Measurements from ENCODE around the gene LRP11.
"Not testable (repeated sequence)": the region's sequence is repeated elsewhere in the genome, so short reads cannot be mapped to it uniquely, and the experiment has no call there.

Gene LRP11

DNA sequence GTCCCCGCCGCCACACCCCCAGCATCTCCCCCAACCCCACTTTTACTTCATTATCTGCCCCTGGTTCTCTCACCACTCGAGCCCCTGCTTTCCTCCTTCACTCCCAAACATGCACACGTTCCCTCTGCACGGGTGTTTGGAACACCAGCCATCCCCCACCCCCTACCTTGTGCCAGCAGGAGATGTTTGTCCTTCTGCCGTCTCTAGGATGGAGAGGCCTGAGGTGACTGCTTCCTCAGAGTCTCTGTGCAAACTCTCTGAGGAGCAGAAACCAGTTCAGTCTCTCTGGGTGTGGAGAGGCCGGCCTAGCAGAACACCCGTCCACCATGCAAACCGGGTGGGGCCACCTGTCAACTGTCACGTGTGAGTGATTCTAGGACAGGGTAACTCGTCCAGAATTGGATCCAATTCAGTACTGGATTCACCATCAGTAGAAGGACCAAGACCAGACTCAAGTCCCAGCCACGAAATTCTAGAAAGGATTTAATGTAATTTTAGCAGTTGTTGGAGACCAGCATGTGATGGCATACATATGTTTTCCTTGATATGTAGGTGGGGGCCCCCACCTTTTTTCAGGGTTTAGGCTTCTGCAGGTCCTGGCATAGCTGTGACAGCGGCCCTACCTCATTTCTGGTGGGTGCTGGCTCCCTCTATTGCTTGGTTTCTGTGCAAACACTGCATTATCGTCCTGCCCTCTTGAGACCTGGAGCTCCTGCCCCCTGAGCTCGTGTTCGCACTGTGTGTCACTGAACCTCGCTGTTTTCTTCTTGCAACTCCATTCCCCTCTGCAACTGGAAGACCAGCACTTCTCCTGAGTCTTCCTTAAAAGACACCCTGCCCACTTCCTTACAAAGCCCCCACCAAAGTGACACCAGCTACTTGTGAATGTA is 33.9 kb upstream of the LRP11 start, which contains the start of gene RAET1E:
TSS of gene RAET1E (minus strand) at position 259 of the 890 bp plus-strand sequence. CDS start 7,212 bp downstream, outside the sequence.
- Histone ChIP-seq H3K27ac (ENCODE audit: low read depth, low read length, severe bottlenecking) (no peak within 1 kb of the TSS), H3K4me3 (ENCODE audit: extremely low read depth, insufficient read depth, low read length, poor library complexity, severe bottlenecking) (no peak within 1 kb of the TSS), H3K36me3 (ENCODE audit: control insufficient read depth, insufficient read depth, low read length) (no peaks in the 10 kb centered on the region), H3K4me1 (ENCODE audit: control insufficient read depth, insufficient read depth, low read length, poor library complexity, severe bottlenecking) (peaks cover 28% of the 10 kb centered on the region), H3K9me3 (ENCODE audit: control insufficient read depth, low read length) (no peaks in the 10 kb centered on the region)
- 80 to 88% methylated on average over 11 to 14 of the region's 17 CpGs for WGBS, 2 experiments (ENCODE audit: insufficient coverage in 2 of 2)

DNA sequence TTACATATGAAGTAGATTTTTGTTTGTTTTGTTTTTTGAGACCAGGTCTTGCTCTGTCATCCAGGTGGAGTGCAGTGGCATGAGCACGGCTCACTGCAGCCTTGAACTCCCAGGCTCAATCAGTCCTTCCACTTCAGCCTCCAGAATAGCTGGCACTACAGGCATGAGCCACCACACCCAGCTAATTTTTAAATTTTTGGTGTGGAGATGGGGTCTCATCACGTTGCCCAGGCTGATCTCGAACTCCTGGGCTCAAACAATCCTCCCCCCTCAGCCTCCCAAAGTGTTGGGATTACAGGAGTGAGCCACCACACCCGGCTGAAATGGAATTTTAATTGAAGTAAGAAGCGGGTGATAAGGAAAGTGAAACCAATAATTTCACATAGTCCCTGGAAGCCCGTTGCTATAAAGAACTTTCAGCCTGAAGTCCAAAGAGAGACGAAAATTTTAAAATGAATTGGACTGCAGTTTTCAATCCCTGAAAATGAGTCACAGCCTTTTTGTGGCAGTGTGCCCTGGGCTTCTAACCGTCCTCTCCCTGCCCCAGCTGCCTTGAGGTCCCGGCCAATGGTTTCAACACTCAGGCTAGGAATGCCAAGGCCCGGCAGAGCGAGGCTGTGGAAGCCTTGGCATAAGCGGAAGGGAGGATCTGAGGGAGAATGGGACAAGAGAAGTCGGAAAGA is 33.0 kb upstream of the LRP11 start:
- Histone ChIP-seq H3K4me1 (ENCODE audit: control insufficient read depth, insufficient read depth, low read length, poor library complexity, severe bottlenecking) (peaks cover 28% of the 10 kb centered on the region), H3K4me3 (ENCODE audit: extremely low read depth, insufficient read depth, low read length, poor library complexity, severe bottlenecking) (no peak overlapping the region), H3K9me3 (ENCODE audit: control insufficient read depth, low read length) (no peaks in the 10 kb centered on the region), H3K27ac (ENCODE audit: low read depth, low read length, severe bottlenecking) (no peak overlapping the region), H3K36me3 (ENCODE audit: control insufficient read depth, insufficient read depth, low read length) (no peaks in the 10 kb centered on the region)
- WGBS, 2 experiments (ENCODE audit: insufficient coverage in 2 of 2), result 86 to 92% methylated on average over 8 to 9 of the region's 13 CpGs

DNA sequence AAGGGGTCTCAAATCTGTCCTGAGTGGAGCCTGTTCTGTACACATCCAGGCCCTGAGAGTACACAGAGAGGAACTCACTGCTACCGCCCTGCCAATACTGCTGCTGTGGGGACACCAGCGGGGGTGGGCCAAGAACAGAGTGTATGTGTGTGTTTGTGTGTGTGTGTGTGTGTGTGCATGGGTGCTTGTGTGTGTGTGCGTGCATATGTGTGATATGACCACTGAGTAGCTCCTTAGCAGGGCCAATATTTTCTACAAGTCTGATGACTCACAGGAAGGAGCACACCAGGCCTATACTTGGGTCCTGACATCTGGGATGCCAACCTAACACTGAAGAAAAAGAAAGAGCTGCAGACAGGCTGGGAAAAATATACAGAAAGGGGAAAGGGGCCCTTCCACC is 32.3 kb upstream of the LRP11 start:
- Histone ChIP-seq H3K4me1 (ENCODE audit: control insufficient read depth, insufficient read depth, low read length, poor library complexity, severe bottlenecking) (peaks cover 28% of the 10 kb centered on the region), H3K27ac (ENCODE audit: low read depth, low read length, severe bottlenecking) (no peak overlapping the region), H3K4me3 (ENCODE audit: extremely low read depth, insufficient read depth, low read length, poor library complexity, severe bottlenecking) (no peak overlapping the region), H3K36me3 (ENCODE audit: control insufficient read depth, insufficient read depth, low read length) (no peaks in the 10 kb centered on the region), H3K9me3 (ENCODE audit: control insufficient read depth, low read length) (no peaks in the 10 kb centered on the region)
- WGBS, 2 experiments (ENCODE audit: insufficient coverage in 2 of 2), result 100% methylated on average over 2 of the region's 3 CpGs

DNA sequence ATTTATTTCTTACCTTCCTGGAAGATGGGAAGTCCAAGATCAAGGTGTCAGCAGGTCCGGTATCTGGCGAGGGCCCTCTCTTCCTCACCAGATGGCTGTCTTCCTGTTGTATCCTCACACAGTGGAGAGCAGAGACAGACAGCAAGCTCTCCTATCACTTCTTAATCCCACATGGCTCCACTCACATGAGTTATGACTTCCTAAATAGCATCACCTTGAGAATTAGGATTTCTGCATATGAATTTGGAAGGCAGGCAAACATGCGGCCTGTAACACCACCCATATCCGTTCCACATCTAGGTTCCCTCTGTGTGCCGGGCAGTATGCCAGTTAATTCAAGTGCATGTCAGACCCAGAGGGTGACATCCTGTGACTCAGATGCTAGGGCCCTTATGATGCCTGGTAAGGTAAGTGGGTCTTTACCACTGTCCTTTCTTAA is 31.7 kb upstream of the LRP11 start:
- WGBS, 2 experiments (ENCODE audit: insufficient coverage in 2 of 2), result 92 to 97% methylated on average over 4 to 5 of the region's 5 CpGs

DNA sequence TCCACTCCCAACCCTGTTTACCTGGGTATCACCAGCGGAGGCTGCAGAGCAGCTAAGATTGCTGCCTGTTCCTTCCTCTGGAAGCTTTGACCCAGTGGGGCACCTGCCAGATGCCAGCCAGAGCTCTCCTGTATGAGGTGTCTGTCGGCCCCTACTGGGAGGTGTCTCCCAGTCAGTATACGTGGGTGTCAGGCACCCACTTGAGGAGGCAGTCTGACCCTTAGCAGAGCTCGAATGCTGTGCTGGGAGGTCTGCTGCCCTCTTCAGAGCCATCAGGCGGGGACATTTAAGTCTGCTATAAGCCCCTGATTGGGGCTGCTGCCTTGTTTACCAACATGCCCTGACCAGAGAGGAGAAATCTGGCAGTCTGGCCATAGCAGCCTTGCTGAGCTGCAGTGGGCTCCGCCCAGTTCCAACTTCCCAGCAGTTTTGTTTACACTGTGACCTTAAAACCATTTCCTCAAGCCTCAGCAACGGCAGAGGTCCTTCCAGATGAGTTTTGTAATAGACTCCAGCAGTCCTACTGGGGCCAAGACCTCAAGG is 31.0 kb upstream of the LRP11 start:
- no peak overlapping the region for H3K27ac ChIP-seq (ENCODE audit: low read depth, low read length, severe bottlenecking)
- H3K9me3 ChIP-seq (ENCODE audit: control insufficient read depth, low read length), result no peaks in the 10 kb centered on the region
- H3K4me1 ChIP-seq (ENCODE audit: control insufficient read depth, insufficient read depth, low read length, poor library complexity, severe bottlenecking), result peaks cover 28% of the 10 kb centered on the region
- H3K36me3 ChIP-seq (ENCODE audit: control insufficient read depth, insufficient read depth, low read length), result no peaks in the 10 kb centered on the region
- H3K4me3 ChIP-seq (ENCODE audit: extremely low read depth, insufficient read depth, low read length, poor library complexity, severe bottlenecking), result no peak overlapping the region
- 77 to 80% methylated on average over 5 to 6 of the region's 7 CpGs for WGBS, 2 experiments (ENCODE audit: insufficient coverage in 2 of 2)

More for the DNA sequence above, 31.7 kb upstream of the LRP11 start:
- H3K36me3 ChIP-seq (ENCODE audit: control insufficient read depth, insufficient read depth, low read length), result no peaks in the 10 kb centered on the region
- H3K4me1 ChIP-seq (ENCODE audit: control insufficient read depth, insufficient read depth, low read length, poor library complexity, severe bottlenecking), result peaks cover 28% of the 10 kb centered on the region
- H3K4me3 ChIP-seq (ENCODE audit: extremely low read depth, insufficient read depth, low read length, poor library complexity, severe bottlenecking), result no peak overlapping the region
- H3K9me3 ChIP-seq (ENCODE audit: control insufficient read depth, low read length), result no peaks in the 10 kb centered on the region
- peak overlapping the region; percentile 23 for H3K27ac ChIP-seq (ENCODE audit: low read depth, low read length, severe bottlenecking)

DNA sequence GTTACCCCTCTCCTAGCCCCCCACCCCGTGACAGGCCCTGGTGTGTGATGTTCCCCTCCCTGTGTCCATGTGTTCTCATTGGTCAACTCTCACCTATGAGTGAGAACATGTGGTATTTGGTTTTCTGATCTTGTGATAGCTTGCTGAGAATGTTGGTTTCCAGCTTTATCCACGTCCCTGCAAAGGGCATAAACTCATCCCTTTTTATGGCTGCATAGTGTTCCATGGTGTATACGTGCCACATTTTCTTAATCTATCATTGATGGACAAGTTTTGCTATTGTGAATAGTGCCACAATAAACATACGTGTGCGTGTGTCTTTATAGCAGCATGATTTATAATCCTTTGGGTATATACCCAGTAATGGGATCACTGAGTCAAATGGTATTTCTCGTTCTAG is 27.7 kb upstream of the LRP11 start:
- peaks cover 20% of the 10 kb centered on the region for H3K4me1 ChIP-seq (ENCODE audit: control insufficient read depth, insufficient read depth, low read length, poor library complexity, severe bottlenecking)
- not testable (repeated sequence) for H3K9me3 ChIP-seq (ENCODE audit: control insufficient read depth, low read length); H3K4me3 ChIP-seq (ENCODE audit: extremely low read depth, insufficient read depth, low read length, poor library complexity, severe bottlenecking); H3K36me3 ChIP-seq (ENCODE audit: control insufficient read depth, insufficient read depth, low read length); H3K27ac ChIP-seq (ENCODE audit: low read depth, low read length, severe bottlenecking)
- 72 to 80% methylated on average over 2 to 4 of the region's 6 CpGs for WGBS, 2 experiments (ENCODE audit: insufficient coverage in 2 of 2)

DNA sequence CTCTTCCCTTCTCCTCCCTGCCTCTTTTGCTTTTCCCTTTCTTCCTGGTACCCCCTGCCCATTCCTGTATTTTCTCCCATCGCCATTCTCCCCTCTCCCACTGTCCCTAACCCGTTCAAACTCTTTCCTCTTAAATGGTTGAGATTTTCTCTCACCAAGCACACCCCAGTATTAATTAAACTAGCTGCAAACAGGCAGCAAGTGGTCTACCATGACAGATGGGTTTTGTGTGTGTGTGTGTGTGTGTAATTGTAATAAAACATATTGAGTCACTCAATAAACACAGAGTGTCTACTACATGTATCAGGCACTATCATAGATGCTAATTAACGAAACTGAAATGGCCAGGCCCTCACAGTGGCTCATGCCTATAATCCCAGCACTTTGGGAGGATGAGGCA is 27.1 kb upstream of the LRP11 start:
- Histone ChIP-seq H3K4me3 (ENCODE audit: extremely low read depth, insufficient read depth, low read length, poor library complexity, severe bottlenecking) (no peak overlapping the region), H3K36me3 (ENCODE audit: control insufficient read depth, insufficient read depth, low read length) (no peaks in the 10 kb centered on the region), H3K9me3 (ENCODE audit: control insufficient read depth, low read length) (no peaks in the 10 kb centered on the region), H3K27ac (ENCODE audit: low read depth, low read length, severe bottlenecking) (no peak overlapping the region), H3K4me1 (ENCODE audit: control insufficient read depth, insufficient read depth, low read length, poor library complexity, severe bottlenecking) (peaks cover 14% of the 10 kb centered on the region)
- WGBS, 2 experiments (ENCODE audit: insufficient coverage in 2 of 2), result 67% methylated on average over 1 of the region's 3 CpGs; no CpG with 5 or more reads in 1 of the 2 experiments

DNA sequence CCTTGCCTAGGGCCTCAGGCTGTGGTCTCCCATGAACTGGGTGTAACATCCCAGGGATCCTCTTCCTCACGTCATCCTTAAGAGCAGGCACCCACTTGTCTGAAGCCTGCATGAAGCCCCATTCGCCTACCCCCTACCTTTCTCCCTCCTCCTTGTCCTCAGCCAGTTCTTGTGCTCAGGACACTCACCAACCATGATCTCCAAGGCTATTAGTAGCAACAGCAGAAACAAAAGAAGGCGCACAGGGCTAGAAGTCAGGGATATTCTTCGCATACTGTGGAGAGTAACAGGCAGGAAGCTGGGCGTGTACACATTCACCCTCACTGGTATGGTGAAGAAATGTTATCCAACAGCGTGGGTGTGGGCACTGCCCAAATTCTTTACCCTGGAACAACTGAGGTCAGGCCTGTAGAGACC is 26.5 kb upstream of the LRP11 start:
- Histone ChIP-seq H3K4me1 (ENCODE audit: control insufficient read depth, insufficient read depth, low read length, poor library complexity, severe bottlenecking) (peaks cover 8% of the 10 kb centered on the region), H3K36me3 (ENCODE audit: control insufficient read depth, insufficient read depth, low read length) (no peaks in the 10 kb centered on the region), H3K4me3 (ENCODE audit: extremely low read depth, insufficient read depth, low read length, poor library complexity, severe bottlenecking) (no peak overlapping the region), H3K27ac (ENCODE audit: low read depth, low read length, severe bottlenecking) (no peak overlapping the region), H3K9me3 (ENCODE audit: control insufficient read depth, low read length) (no peaks in the 10 kb centered on the region)
- 78 to 79% methylated on average over 4 to 5 of the region's 6 CpGs for WGBS, 2 experiments (ENCODE audit: insufficient coverage in 2 of 2)

DNA sequence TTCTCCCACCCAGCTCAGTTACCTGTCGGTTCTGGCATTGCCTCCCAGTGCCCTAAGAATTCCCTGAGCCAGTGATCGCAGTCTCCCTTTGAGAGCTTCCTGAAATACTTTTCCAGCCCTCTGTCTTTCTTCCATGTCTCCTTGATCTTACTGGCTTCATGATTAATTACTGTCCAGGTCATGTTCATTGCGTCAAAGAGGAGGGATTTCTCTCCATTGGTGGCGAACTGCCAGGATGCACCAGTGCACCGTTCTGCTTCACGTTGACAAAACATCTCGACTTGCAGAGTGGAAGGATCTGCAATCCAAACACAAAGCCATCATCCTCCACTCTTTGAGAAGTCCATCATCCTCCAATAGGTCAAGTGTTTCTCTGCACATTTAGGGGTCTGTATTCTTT is 25.2 kb upstream of the LRP11 start:
- no peaks in the 10 kb centered on the region for H3K4me1 ChIP-seq (ENCODE audit: control insufficient read depth, insufficient read depth, low read length, poor library complexity, severe bottlenecking)
- H3K4me3 ChIP-seq (ENCODE audit: extremely low read depth, insufficient read depth, low read length, poor library complexity, severe bottlenecking), result no peak overlapping the region
- no peaks in the 10 kb centered on the region for H3K36me3 ChIP-seq (ENCODE audit: control insufficient read depth, insufficient read depth, low read length)
- no peak overlapping the region for H3K27ac ChIP-seq (ENCODE audit: low read depth, low read length, severe bottlenecking)
- whole genome bisulfite sequencing, 2 experiments (ENCODE audit: insufficient coverage in 2 of 2), result 81 to 85% methylated on average over 6 to 7 of the region's 7 CpGs
- no peaks in the 10 kb centered on the region for H3K9me3 ChIP-seq (ENCODE audit: control insufficient read depth, low read length)

DNA sequence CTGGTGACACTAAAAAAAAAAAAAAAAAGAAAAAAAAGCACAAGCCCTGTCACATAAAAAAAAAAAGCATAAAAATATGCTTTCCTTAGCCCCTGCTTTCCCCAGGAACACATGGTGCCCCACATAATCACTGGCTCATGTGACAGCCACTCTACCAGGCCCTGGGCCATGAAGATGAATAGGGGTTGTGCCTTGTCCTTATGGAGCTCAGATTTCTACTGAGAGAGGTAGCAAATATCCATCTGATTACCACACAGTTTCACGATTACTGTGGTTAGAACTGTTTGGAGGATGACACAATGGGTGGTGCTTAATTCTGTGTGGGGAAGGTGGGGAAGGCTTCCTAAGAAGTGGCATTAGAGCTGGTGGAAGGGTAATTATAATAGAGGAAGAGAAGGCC is 24.5 kb upstream of the LRP11 start:
- 100% methylated on average over 1 of the region's 1 CpG; no CpG with 5 or more reads in 1 of the 2 experiments for WGBS, 2 experiments (ENCODE audit: insufficient coverage in 2 of 2)
- H3K9me3 ChIP-seq (ENCODE audit: control insufficient read depth, low read length), result no peaks in the 10 kb centered on the region
- H3K4me3 ChIP-seq (ENCODE audit: extremely low read depth, insufficient read depth, low read length, poor library complexity, severe bottlenecking), result no peak overlapping the region
- H3K4me1 ChIP-seq (ENCODE audit: control insufficient read depth, insufficient read depth, low read length, poor library complexity, severe bottlenecking), result no peaks in the 10 kb centered on the region
- no peaks in the 10 kb centered on the region for H3K36me3 ChIP-seq (ENCODE audit: control insufficient read depth, insufficient read depth, low read length)
- H3K27ac ChIP-seq (ENCODE audit: low read depth, low read length, severe bottlenecking), result no peak overlapping the region
